Measurements from ENCODE around the gene CLDN5.

DNA sequence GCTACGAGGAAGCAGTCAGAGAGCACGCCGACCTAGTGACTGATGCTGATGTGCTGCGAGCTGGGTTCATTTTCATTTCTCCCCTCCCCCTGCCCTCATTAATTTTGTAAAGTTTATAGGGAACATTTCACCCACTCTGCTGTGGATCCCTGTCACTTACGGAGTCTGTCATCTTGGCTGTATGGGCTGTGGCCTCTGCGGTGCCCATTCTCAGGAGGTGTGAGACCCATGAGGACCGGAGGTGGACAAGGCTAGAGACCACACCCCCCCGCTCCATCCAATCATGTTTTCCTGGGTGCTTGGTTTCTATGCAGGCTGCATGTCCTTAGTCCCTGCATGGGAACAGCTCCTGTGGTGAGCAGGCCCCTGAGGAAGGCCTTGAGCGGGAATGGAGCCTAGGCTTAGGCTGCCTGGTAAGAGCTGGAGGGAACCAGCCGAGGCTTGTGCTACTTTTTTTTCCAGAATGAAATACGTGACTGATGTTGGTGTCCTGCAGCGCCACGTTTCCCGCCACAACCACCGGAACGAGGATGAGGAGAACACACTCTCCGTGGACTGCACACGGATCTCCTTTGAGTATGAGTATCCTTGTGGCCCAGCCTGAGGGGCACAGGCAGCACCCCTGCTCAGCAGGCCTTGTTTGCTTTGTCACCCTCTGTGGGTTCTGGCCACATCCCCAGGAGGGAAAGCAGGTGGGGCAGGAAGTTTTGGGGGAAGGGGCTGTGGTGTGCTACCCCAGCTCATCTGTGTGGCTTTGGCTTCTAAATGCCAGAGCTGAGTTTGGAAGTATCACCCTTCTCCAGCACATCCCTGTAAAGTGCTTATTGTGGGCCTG lies 19.1 kb downstream of the CLDN5 start:
- TF ChIP-seq, protein P1, sequence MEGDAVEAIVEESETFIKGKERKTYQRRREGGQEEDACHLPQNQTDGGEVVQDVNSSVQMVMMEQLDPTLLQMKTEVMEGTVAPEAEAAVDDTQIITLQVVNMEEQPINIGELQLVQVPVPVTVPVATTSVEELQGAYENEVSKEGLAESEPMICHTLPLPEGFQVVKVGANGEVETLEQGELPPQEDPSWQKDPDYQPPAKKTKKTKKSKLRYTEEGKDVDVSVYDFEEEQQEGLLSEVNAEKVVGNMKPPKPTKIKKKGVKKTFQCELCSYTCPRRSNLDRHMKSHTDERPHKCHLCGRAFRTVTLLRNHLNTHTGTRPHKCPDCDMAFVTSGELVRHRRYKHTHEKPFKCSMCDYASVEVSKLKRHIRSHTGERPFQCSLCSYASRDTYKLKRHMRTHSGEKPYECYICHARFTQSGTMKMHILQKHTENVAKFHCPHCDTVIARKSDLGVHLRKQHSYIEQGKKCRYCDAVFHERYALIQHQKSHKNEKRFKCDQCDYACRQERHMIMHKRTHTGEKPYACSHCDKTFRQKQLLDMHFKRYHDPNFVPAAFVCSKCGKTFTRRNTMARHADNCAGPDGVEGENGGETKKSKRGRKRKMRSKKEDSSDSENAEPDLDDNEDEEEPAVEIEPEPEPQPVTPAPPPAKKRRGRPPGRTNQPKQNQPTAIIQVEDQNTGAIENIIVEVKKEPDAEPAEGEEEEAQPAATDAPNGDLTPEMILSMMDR (IDR thresholded peaks at IDR 0.05; ENCODE audit: control extremely low read depth in 1 of 3, insufficient read depth in 1 of 3, low read depth in 1 of 3, low read length in 3 of 3), result no peak
- TF ChIP-seq POLR2AphosphoS5 (IDR thresholded peaks at IDR 0.05; ENCODE audit: low read depth, low read length) (no peak; the same call in 1 of the 2 replicates), CEBPB (IDR thresholded peaks at IDR 0.05; ENCODE audit: low read depth, low read length) (no peak), KDM1A (IDR thresholded peaks at IDR 0.05; ENCODE audit: borderline replicate concordance, low read length) (no peak), HDAC6 (IDR thresholded peaks at IDR 0.05; ENCODE audit: low read depth, low read length) (no peak), MAFK (IDR thresholded peaks at IDR 0.05; ENCODE audit: low read depth, low read length) (no peak), FOSL1 (IDR thresholded peaks at IDR 0.05; ENCODE audit: insufficient read depth, low read depth, low read length) (no peak), CREB1 (IDR thresholded peaks at IDR 0.05) (no peak), TAF1 (IDR thresholded peaks at IDR 0.05; ENCODE audit: low read depth, low read length) (no peak), POLR2A (IDR thresholded peaks at IDR 0.05; ENCODE audit: control extremely low read depth in 1 of 2, low read depth in 2 of 2, low read length in 2 of 2) (no peak), TAF7 (optimal IDR thresholded peaks at IDR 0.05; ENCODE audit: borderline replicate concordance, low read depth, low read length) (no peak), MAX (IDR thresholded peaks at IDR 0.05) (no peak)
- TF ChIP-seq, protein P2, sequence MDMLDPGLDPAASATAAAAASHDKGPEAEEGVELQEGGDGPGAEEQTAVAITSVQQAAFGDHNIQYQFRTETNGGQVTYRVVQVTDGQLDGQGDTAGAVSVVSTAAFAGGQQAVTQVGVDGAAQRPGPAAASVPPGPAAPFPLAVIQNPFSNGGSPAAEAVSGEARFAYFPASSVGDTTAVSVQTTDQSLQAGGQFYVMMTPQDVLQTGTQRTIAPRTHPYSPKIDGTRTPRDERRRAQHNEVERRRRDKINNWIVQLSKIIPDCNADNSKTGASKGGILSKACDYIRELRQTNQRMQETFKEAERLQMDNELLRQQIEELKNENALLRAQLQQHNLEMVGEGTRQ (IDR thresholded peaks at IDR 0.05; ENCODE audit: low read length), result no peak

Data from H1 (cell line).